ENCODE measurements around the gene NACC2.
"Not testable (repeated sequence)": the region's sequence is repeated elsewhere in the genome, so short reads cannot be mapped to it uniquely, and the experiment has no call there.

Gene NACC2

GRCh38 chr9:135966916-135967260 is 128.2 kb downstream of the NACC2 start:
- Histone ChIP-seq H3K4me1 (ENCODE audit: control insufficient read depth in 2 of 2, insufficient read depth in 1 of 2, low read depth in 1 of 2, low read length in 2 of 2) (peaks cover 7 to 22% of the 10 kb centered on the region in 2 donors), H2BK15ac (ENCODE audit: low read length) (peak overlapping the region; percentile 97), H2AK5ac (ENCODE audit: low read depth, low read length) (peak overlapping the region; percentile 89), H3K4me3 (ENCODE audit: low read length in 2 of 2) (peak overlapping the region in 1 of 2 donors; percentile 14), H3K27me3 (ENCODE audit: control insufficient read depth in 3 of 3, insufficient read depth in 3 of 3, low read depth in 1 of 3, low read length in 3 of 3) (peaks cover 0 to 26% (median 3%) of the 10 kb centered on the region in 3 experiments), H3K18ac (ENCODE audit: low read length) (peak overlapping the region; percentile 89)
- H4K8ac ChIP-seq (ENCODE audit: low read depth, low read length); H3K4me2 ChIP-seq (ENCODE audit: insufficient read depth, low read length, poor library complexity, severe bottlenecking); H3K79me1 ChIP-seq (ENCODE audit: low read depth, low read length); H3K14ac ChIP-seq (ENCODE audit: low read length); H2BK5ac ChIP-seq (ENCODE audit: low read length); H3K27ac ChIP-seq (replicated peaks; ENCODE audit: low read length); H3K9ac ChIP-seq (ENCODE audit: low read depth, low read length, poor library complexity); H2BK12ac ChIP-seq (ENCODE audit: low read length); H2BK120ac ChIP-seq (ENCODE audit: low read depth, low read length); H3K4ac ChIP-seq (ENCODE audit: low read length); H3K23ac ChIP-seq (ENCODE audit: low read depth, low read length, poor library complexity); H4K91ac ChIP-seq (ENCODE audit: low read depth, low read length, poor library complexity); H2AFZ ChIP-seq (ENCODE audit: low read length); H3K36me3 ChIP-seq (replicated peaks in 1 of 2; ENCODE audit: control insufficient read depth in 2 of 2, insufficient read depth in 2 of 2, low read length in 2 of 2); H3K9me3 ChIP-seq (replicated peaks in 1 of 2; ENCODE audit: control insufficient read depth in 2 of 2, insufficient read depth in 1 of 2, low read depth in 1 of 2, low read length in 2 of 2); DNase-seq (ENCODE audit: low spot score): not testable (repeated sequence)
- no CpG with 5 or more reads among the region's 16 CpGs for WGBS, 2 donors (ENCODE audit: extremely low coverage in 2 of 2, insufficient read length in 2 of 2, insufficient replicate concordance in 1 of 2)

- Histone ChIP-seq H3K9me3 (replicated peaks in 1 of 2; ENCODE audit: control insufficient read depth in 2 of 2, insufficient read depth in 1 of 2, low read depth in 1 of 2, low read length in 2 of 2) (peaks cover 0 to 3% of the 10 kb centered on the region in 2 donors), H2BK12ac (ENCODE audit: low read length) (peak overlapping the region; percentile 33), H3K27me3 (ENCODE audit: control insufficient read depth in 3 of 3, insufficient read depth in 3 of 3, low read depth in 1 of 3, low read length in 3 of 3) (peaks cover 0 to 19% (median 3%) of the 10 kb centered on the region in 3 experiments), H2AFZ (ENCODE audit: low read length) (peak overlapping the region; percentile 44), H3K27ac (replicated peaks; ENCODE audit: low read length) (no peak overlapping the region), H3K36me3 (replicated peaks in 1 of 2; ENCODE audit: control insufficient read depth in 2 of 2, insufficient read depth in 2 of 2, low read length in 2 of 2) (peaks cover 0 to 3% of the 10 kb centered on the region in 2 donors), H3K4me1 (ENCODE audit: control insufficient read depth in 2 of 2, insufficient read depth in 1 of 2, low read depth in 1 of 2, low read length in 2 of 2) (peaks cover 9 to 22% of the 10 kb centered on the region in 2 donors), H2BK5ac (ENCODE audit: low read length) (no peak overlapping the region), H3K79me1 (ENCODE audit: low read depth, low read length) (peaks cover 5% of the 10 kb centered on the region), H3K14ac (ENCODE audit: low read length) (no peak overlapping the region), H3K23ac (ENCODE audit: low read depth, low read length, poor library complexity) (no peak overlapping the region), H3K4ac (ENCODE audit: low read length) (no peak overlapping the region), H4K8ac (ENCODE audit: low read depth, low read length) (no peak overlapping the region), H2AK5ac (ENCODE audit: low read depth, low read length) (peak overlapping the region; percentile 33), H3K4me2 (ENCODE audit: insufficient read depth, low read length, poor library complexity, severe bottlenecking) (no peak overlapping the region), H2BK120ac (ENCODE audit: low read depth, low read length) (peak overlapping the region; percentile 1), H3K18ac (ENCODE audit: low read length) (peak overlapping the region; percentile 55), H3K9ac (ENCODE audit: low read depth, low read length, poor library complexity) (no peak overlapping the region), H4K91ac (ENCODE audit: low read depth, low read length, poor library complexity) (no peak overlapping the region), H3K4me3 (ENCODE audit: low read length in 2 of 2) (no peak overlapping the region), H2BK15ac (ENCODE audit: low read length) (peak overlapping the region; percentile 13)
- DNase-seq (ENCODE audit: low spot score): no peak
- no CpG with 5 or more reads among the region's 11 CpGs for WGBS, 2 donors (ENCODE audit: extremely low coverage in 2 of 2, insufficient read length in 2 of 2, insufficient replicate concordance in 1 of 2)
Observed at GRCh38 chr9:135965124-135965756, 129.8 kb downstream of the NACC2 start.

GRCh38 chr9:135963938-135964337 is 131.2 kb downstream of the NACC2 start:
- no peak overlapping the region for H3K27ac ChIP-seq (replicated peaks; ENCODE audit: low read length)
- no peak overlapping the region for H3K23ac ChIP-seq (ENCODE audit: low read depth, low read length, poor library complexity)
- peaks cover 14 to 29% of the 10 kb centered on the region in 2 donors for H3K4me1 ChIP-seq (ENCODE audit: control insufficient read depth in 2 of 2, insufficient read depth in 1 of 2, low read depth in 1 of 2, low read length in 2 of 2)
- H3K79me1 ChIP-seq (ENCODE audit: low read depth, low read length): peaks cover 9% of the 10 kb centered on the region
- no peak overlapping the region for H2BK120ac ChIP-seq (ENCODE audit: low read depth, low read length)
- no peak overlapping the region for H3K18ac ChIP-seq (ENCODE audit: low read length)
- H2BK5ac ChIP-seq (ENCODE audit: low read length): no peak overlapping the region
- DNase-seq (ENCODE audit: low spot score): no peak
- H2AK5ac ChIP-seq (ENCODE audit: low read depth, low read length): no peak overlapping the region
- H2BK12ac ChIP-seq (ENCODE audit: low read length): no peak overlapping the region
- no peak overlapping the region for H2AFZ ChIP-seq (ENCODE audit: low read length)
- peaks cover 0 to 3% of the 10 kb centered on the region in 2 donors for H3K9me3 ChIP-seq (replicated peaks in 1 of 2; ENCODE audit: control insufficient read depth in 2 of 2, insufficient read depth in 1 of 2, low read depth in 1 of 2, low read length in 2 of 2)
- no peak overlapping the region for H4K91ac ChIP-seq (ENCODE audit: low read depth, low read length, poor library complexity)
- no CpG with 5 or more reads among the region's 10 CpGs for WGBS, 2 donors (ENCODE audit: extremely low coverage in 2 of 2, insufficient read length in 2 of 2, insufficient replicate concordance in 1 of 2)
- peaks cover 0 to 3% of the 10 kb centered on the region in 2 donors for H3K36me3 ChIP-seq (replicated peaks in 1 of 2; ENCODE audit: control insufficient read depth in 2 of 2, insufficient read depth in 2 of 2, low read length in 2 of 2)
- H3K9ac ChIP-seq (ENCODE audit: low read depth, low read length, poor library complexity): no peak overlapping the region
- H3K27me3 ChIP-seq (ENCODE audit: control insufficient read depth in 3 of 3, insufficient read depth in 3 of 3, low read depth in 1 of 3, low read length in 3 of 3): peaks cover 0 to 10% (median 3%) of the 10 kb centered on the region in 3 experiments
- no peak overlapping the region for H4K8ac ChIP-seq (ENCODE audit: low read depth, low read length)
- no peak overlapping the region for H3K14ac ChIP-seq (ENCODE audit: low read length)
- peak overlapping the region; percentile 14 for H2BK15ac ChIP-seq (ENCODE audit: low read length)
- no peak overlapping the region for H3K4me3 ChIP-seq (ENCODE audit: low read length in 2 of 2)
- no peak overlapping the region for H3K4me2 ChIP-seq (ENCODE audit: insufficient read depth, low read length, poor library complexity, severe bottlenecking)
- H3K4ac ChIP-seq (ENCODE audit: low read length): no peak overlapping the region

GRCh38 chr9:135963338-135963737 is 131.8 kb downstream of the NACC2 start:
- no peak overlapping the region for H2BK12ac ChIP-seq (ENCODE audit: low read length)
- H3K27ac ChIP-seq (replicated peaks; ENCODE audit: low read length): no peak overlapping the region
- no peak overlapping the region for H3K4me3 ChIP-seq (ENCODE audit: low read length in 2 of 2)
- H2BK15ac ChIP-seq (ENCODE audit: low read length): no peak overlapping the region
- no peak overlapping the region for H3K4ac ChIP-seq (ENCODE audit: low read length)
- H3K9me3 ChIP-seq (replicated peaks in 1 of 2; ENCODE audit: control insufficient read depth in 2 of 2, insufficient read depth in 1 of 2, low read depth in 1 of 2, low read length in 2 of 2): peaks cover 0 to 3% of the 10 kb centered on the region in 2 donors
- no peak overlapping the region for H3K18ac ChIP-seq (ENCODE audit: low read length)
- no peak overlapping the region for H2BK5ac ChIP-seq (ENCODE audit: low read length)
- no peak overlapping the region for H2AK5ac ChIP-seq (ENCODE audit: low read depth, low read length)
- H3K14ac ChIP-seq (ENCODE audit: low read length): no peak overlapping the region
- no peak overlapping the region for H3K4me2 ChIP-seq (ENCODE audit: insufficient read depth, low read length, poor library complexity, severe bottlenecking)
- peaks cover 3 to 5% of the 10 kb centered on the region in 2 donors for H3K36me3 ChIP-seq (replicated peaks in 1 of 2; ENCODE audit: control insufficient read depth in 2 of 2, insufficient read depth in 2 of 2, low read length in 2 of 2)
- H2BK120ac ChIP-seq (ENCODE audit: low read depth, low read length): no peak overlapping the region
- no peak overlapping the region for H4K8ac ChIP-seq (ENCODE audit: low read depth, low read length)
- H3K27me3 ChIP-seq (ENCODE audit: control insufficient read depth in 3 of 3, insufficient read depth in 3 of 3, low read depth in 1 of 3, low read length in 3 of 3): peaks cover 0 to 10% (median 3%) of the 10 kb centered on the region in 3 experiments
- DNase-seq (ENCODE audit: low spot score): no peak
- WGBS, 2 donors (ENCODE audit: extremely low coverage in 2 of 2, insufficient read length in 2 of 2, insufficient replicate concordance in 1 of 2): no CpG with 5 or more reads among the region's 8 CpGs
- peaks cover 14 to 29% of the 10 kb centered on the region in 2 donors for H3K4me1 ChIP-seq (ENCODE audit: control insufficient read depth in 2 of 2, insufficient read depth in 1 of 2, low read depth in 1 of 2, low read length in 2 of 2)
- no peak overlapping the region for H2AFZ ChIP-seq (ENCODE audit: low read length)
- no peak overlapping the region for H3K23ac ChIP-seq (ENCODE audit: low read depth, low read length, poor library complexity)
- H3K79me1 ChIP-seq (ENCODE audit: low read depth, low read length): peaks cover 9% of the 10 kb centered on the region
- no peak overlapping the region for H4K91ac ChIP-seq (ENCODE audit: low read depth, low read length, poor library complexity)
- no peak overlapping the region for H3K9ac ChIP-seq (ENCODE audit: low read depth, low read length, poor library complexity)

Data from neuronal stem cell (in vitro differentiated cells).